Measurements from ENCODE around the gene PAAF1.

Gene PAAF1

GRCh38 chr11:73944901-73945300 lies 68.1 kb downstream of the PAAF1 start:
- DNase-seq (ENCODE audit: low read depth in 4 of 4, low spot score in 1 of 4), result no peak

- no peak for DNase-seq (ENCODE audit: low read depth in 4 of 4, low spot score in 1 of 4)
Observed at GRCh38 chr11:73945396-73945795, 68.6 kb downstream of the PAAF1 start.

- no peak for DNase-seq (ENCODE audit: low read depth in 4 of 4, low spot score in 1 of 4)
Observed at GRCh38 chr11:73946798-73947458, 70.1 kb downstream of the PAAF1 start.

DNA sequence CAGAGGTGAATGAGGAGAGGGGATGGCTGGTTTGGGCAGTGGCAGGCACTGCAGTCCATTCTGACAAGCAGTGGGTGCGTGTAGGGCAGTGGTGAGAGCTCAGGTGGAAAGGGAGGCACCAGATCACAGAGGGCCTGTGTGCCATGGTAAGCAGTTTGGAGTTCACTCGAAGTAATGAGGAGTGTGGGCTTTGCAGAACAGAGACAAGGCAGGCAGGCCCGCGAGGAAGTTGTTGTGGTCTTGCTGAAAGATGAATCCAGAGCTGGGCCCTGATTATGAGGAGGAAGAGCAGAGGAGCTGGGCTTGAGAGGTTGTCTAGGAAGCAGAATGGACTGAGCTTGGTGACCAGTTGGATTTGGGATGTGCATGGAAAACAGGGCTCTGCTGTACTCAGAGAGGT lies 72.4 kb downstream of the PAAF1 start:
- DNase-seq (ENCODE audit: low read depth in 4 of 4, low spot score in 1 of 4), result no peak

DNA sequence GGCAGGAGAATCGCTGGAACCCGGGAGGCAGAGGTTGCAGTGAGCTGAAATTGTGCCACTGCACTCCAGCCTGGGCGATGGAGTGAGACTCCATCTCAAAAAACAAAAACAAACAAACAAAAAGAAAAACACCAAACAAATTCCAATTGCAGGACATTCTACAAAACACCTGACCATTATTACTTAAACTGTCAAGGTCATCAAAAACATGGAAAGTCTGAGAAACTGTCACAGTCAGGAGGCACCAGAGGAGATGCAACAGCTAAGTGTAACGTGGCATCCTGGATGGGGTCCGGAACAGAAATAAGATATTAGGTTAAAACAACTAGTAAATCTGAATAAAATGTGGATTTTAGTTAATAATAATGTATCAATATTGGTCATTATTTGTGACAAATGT lies 73.1 kb downstream of the PAAF1 start:
- DNase-seq (ENCODE audit: low read depth in 4 of 4, low spot score in 1 of 4), result no peak

GRCh38 chr11:73950869-73951710 lies 74.3 kb downstream of the PAAF1 start, which contains the start of gene DNAJB13:
Gene DNAJB13 (plus strand): TSS chr11:73951026. CDS start chr11:73951070, 44 bp downstream.
- DNase-seq (ENCODE audit: low read depth in 4 of 4, low spot score in 1 of 4), result no peak

DNA sequence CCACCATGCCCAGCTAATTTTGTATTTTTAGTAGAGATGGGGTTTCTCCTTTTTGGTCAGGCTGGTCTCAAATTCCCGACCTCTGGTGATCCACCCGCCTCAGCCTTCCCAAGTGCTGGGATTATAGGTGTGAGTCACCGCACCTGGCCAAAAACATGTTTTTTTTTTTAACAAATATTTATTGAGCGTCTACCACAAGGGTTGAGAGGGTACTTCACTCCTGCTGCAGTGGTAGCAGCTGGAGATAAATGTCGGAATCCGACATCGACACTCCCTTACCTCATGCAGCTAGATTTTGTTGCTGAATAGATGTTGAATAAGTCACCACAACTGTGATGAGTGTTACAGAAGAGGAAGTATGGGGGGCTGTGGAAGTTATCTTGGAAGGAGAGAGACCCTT lies 75.0 kb downstream of the PAAF1 start:
- no peak for DNase-seq (ENCODE audit: low read depth in 4 of 4, low spot score in 1 of 4)

DNA sequence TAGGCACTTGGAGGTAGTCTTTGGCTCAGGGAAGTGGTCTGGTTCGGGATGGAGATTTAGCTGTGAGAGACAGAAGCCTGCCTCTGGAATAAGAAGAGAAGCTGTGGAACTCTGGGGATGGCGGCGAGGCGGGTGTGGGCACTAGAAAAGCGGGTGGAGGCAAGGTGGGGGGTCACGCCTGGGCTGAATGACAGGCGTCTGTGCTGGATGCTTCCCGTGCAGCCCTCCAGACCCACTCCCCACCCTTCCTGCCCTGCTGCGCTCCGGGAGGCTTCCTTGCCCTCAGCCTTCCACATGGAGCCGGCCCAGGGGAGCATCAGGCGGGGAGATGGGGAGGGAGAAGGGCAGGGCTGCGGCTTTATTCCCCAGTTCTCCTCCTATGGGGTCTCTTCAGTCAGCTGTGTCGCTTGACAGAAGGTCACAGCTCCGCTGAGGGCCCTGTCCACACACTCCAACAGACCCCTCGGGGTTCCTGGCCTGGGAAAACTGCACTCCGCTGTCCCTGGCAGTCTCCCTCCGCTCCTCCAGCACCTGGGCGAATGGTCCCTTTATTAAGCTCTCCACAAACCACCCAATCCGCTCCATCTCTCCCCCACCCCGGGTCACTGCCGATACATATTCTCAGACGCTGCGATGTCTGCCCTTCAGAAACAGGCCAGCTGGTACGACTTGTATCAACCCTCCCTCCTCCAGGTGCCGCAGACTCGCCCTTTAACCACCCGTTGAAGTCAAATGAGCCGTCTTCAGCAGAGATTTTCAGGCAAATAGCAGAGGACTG lies 80.3 kb downstream of the PAAF1 start:
- no peak for DNase-seq (ENCODE audit: low read depth in 4 of 4, low spot score in 1 of 4)

DNA sequence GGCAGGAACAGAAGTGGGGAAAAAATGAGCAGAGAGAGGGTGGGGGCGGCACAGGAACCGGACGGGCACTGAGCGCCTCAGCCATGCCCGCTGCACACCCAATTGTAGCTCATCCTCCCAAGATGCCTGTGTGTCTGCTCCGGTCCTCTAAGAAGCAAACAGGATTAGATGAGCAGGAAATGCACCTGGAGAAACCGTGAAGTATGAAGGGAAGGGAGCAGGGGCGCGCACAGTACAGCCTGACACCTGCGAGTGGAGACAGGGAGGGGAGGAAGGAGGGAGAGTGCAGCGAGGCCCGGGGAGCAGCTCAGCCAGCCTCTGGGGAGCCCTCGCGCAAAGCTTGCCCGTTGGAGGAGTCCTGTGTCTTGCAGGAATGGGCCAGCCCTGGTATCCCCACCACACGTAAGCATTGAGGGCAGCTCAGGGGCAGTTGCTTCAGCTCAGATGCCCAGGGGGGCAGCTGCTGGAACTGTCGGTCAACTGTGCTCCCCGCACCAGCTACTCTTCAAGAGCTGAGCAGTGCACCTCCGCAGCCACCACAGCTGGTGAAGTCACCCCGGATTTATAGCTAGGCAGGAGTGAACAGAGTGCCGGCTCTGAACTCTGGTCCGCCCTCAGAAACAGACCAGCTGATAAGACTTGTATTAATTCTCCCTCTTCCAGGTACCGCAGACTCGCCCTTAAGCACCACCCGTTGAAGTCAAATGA lies 81.0 kb downstream of the PAAF1 start:
- DNase-seq (ENCODE audit: low read depth in 4 of 4, low spot score in 1 of 4), result no peak

DNA sequence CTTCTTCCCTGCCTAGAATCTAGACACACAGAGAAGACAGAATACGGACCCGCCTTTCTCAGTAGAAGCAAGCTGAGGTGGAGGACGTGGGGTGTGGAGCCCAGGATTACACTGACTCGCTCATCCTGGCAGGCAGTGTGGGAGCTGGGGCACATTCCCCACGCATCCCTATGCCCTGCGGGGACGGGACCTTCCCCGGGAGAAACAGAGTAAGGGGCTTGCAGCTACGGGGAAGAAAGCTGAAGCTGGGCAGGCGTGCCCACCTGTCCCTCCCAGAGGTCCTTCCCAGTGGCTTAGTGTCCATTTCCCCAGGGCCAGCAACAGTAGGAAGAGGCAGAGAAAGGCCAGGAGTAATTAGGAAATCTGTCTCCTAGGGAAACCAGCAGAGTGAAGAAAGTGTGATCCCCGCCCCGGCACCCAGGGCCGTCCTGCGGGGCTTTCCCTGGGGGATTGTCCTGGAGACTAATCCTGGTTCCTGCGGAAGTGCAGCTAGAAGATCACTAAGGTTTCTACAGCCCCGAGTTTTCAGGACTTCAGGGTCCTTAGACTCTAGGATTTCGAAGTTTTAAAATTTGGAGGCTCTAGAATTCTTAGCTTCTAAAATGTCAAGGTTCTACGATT lies 81.8 kb downstream of the PAAF1 start:
- no peak for DNase-seq (ENCODE audit: low read depth in 4 of 4, low spot score in 1 of 4)

DNA sequence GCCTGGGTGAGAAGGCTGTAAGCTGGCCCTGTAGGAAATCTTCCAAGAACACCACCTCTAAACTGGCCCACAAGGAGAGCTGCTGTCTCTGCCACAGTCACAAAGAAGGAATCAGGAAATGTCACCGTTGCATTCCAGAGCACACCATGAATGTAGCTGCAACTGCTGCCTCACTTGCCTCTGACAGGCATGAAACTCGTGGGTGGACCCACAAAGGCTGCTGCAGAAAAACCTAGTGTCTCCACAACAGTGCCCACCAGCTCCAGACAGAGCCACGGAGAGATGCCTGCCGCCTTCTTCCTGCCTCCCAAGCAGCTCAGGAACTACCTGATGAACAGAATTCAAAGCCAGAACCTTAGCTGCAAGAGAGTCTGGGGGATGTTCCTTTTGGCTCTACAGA lies 84.5 kb downstream of the PAAF1 start:
- no peak for DNase-seq (ENCODE audit: low read depth in 4 of 4, low spot score in 1 of 4)

DNA sequence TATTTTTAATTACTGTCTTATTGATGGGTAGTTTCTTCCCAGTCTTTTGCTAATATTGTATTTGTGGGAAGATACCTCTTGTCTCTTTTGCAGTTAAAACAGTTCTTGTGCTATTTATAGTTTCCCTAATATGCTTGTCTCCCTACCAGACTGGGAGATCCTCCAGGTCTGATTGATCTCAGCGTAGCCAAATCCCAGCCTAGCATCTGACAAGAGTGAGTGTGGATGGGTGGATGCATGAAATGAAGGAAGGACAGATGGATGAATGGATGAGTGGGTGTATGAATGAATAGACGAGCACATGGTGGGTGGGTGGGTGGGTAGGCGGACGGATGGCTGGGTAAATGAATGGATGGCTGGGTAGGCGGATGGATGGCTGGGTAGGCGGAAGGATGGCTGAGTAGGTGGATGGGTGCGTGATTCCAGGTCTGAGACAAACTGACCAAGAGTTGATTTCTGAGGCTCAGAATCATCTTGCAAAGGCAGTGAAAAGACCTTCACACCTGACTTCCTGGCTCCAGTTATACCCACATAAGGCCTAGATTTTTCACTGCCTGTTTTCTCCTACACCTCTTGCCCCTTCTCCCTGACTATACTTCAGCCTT lies 85.4 kb downstream of the PAAF1 start:
- DNase-seq (ENCODE audit: low read depth in 4 of 4, low spot score in 1 of 4), result no peak

GRCh38 chr11:73963861-73964260 lies 87.1 kb downstream of the PAAF1 start:
- DNase-seq (ENCODE audit: low read depth in 4 of 4, low spot score in 1 of 4), result no peak

DNA sequence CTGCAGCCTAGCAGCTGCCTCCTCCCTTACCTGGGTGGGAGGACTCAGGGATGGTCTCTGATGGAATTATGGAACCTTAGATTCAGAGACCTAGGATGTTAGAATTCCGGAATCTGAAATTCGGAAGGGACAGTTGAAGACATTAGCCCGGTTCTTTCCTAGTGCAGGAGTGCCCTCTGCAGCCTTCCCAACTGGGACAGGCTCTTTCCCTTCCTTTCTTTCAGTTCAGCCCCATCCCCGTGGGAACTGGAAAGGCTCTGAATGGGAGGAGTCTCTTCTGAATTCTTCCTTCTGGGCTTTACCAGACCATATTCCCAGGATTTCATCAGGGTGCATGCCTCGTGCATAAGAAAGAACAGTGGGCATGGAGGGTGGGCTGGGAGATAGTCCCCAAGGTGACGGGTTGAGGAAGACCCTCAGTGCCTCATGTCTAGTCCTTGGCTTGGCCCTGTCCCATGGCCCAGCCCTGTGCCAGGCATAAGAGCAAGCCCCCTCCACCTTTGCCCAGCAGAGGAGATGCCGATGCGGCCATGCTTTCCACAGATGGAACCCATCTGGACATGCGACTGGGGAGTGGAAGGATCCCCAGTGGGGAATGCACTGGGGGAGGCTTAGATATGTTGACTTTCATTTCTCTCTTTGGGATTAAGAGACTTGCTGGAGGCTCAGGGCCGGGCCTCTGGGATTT lies 88.4 kb downstream of the PAAF1 start:
- DNase-seq (ENCODE audit: low read depth in 4 of 4, low spot score in 1 of 4), result no peak

DNA sequence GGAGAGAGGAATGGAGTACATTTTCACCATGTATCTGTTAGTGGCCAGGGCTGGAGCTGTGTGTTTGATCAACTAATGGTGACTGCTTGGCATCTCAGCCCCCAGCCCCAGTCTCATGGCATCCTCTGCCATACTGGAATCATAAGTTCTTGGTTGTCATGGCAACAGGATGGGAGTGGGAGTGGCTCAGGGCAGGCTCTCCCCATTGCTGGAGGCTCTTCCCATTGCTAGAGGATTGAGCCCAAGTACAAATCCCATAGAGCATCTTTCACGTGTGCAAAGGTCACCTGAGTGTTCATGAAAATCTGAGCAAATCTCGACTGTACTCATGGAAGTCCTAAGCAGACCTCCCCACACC lies 88.9 kb downstream of the PAAF1 start:
- DNase-seq (ENCODE audit: low read depth in 4 of 4, low spot score in 1 of 4), result no peak

DNA sequence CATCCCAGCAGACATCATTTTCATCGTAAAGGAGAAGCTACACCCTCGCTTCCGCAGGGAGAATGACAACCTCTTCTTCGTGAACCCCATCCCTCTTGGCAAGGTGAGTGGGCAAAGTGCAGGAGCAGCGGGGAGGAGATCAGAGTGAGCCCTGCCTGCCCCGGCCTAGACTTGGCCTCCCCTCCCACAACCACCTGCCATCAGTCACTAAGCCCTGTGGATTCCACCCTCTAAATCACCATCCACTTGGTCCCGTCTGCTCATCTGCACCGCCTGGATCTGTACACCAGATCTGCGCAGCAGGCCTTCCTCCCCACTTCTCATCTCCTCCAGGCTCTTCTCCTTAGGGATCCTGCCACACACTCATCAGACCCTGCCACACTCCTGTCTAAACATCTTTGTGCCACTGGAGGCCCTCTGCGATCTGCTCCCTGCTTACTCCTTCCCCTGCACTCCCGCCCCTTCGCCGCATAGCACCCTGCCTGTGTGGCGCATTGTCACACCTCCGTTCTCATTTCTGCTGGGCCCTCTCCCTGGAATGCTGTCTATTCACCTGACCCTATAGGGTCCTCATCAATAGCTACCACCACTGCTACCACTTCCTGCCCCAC lies 91.7 kb downstream of the PAAF1 start:
- no peak for DNase-seq (ENCODE audit: low read depth in 4 of 4, low spot score in 1 of 4)

DNA sequence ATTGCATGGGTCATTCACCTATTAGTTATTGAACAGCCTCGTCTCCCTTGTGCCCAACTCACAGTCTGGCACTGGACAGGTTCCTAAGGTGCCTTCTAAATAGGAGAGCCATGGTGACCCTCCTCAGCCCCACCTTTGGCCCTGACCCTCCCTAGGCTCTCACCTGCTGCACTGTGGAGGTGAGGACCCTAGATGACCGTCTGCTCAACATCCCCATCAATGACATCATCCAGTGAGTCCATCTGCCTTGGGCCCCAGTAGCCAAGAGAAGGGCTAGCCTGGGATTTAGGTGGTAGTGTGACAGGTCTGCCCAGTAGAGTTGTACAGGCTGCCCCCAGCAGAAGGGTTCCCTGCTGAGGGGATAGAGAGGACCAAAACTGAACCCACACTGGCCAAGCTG lies 92.3 kb downstream of the PAAF1 start:
- DNase-seq (ENCODE audit: low read depth in 4 of 4, low spot score in 1 of 4), result no peak

GRCh38 chr11:73969991-73970800 lies 93.4 kb downstream of the PAAF1 start:
- DNase-seq (ENCODE audit: low read depth in 4 of 4, low spot score in 1 of 4), result no peak
